ENCODE measurements around the gene MYPOP.

GRCh38 chr19:45918721-45919120 is 16.3 kb upstream of the MYPOP start:
- no peak for TF ChIP-seq CTCF (IDR thresholded peaks at IDR 0.05)
- no peak for TF ChIP-seq POLR2A (IDR thresholded peaks at IDR 0.05)
